Sigmoid colon (tissue), 4 donors: ENCODE results near the gene FAM180B.

Experiments
- EP300 ChIP-seq, 4 donors: sonication (generic); formaldehyde crosslinking; IDR thresholded peaks; one replicate each; pipeline ENCODE4 v1.6.1; 2017; ENCODE audit warnings: antibody characterized with exemption in 4 of 4
- POLR2A ChIP-seq, 2 donors: fragments of 450-650 bp; IDR thresholded peaks; one replicate each; pipeline ENCODE4 v1.6.1; 2016; ENCODE audit warnings: antibody characterized with exemption in 2 of 2, mild to moderate bottlenecking in 2 of 2, moderate library complexity in 2 of 2
- TF ChIP-seq, protein P1 (sequence below), 4 experiments: fragments of 450-650 bp in 3 of 4; fragments of 200-600 bp in 1 of 4; IDR thresholded peaks; one replicate each; pipeline ENCODE4 v1.5.1; 2016 to 2019; ENCODE audit warnings: antibody characterized with exemption in 4 of 4, mild to moderate bottlenecking in 3 of 4, moderate library complexity in 2 of 4

- TF ChIP-seq POLR2A (IDR thresholded peaks at IDR 0.05) (no peak), EP300 (IDR thresholded peaks at IDR 0.05) (no peak)
- TF ChIP-seq, protein P1, sequence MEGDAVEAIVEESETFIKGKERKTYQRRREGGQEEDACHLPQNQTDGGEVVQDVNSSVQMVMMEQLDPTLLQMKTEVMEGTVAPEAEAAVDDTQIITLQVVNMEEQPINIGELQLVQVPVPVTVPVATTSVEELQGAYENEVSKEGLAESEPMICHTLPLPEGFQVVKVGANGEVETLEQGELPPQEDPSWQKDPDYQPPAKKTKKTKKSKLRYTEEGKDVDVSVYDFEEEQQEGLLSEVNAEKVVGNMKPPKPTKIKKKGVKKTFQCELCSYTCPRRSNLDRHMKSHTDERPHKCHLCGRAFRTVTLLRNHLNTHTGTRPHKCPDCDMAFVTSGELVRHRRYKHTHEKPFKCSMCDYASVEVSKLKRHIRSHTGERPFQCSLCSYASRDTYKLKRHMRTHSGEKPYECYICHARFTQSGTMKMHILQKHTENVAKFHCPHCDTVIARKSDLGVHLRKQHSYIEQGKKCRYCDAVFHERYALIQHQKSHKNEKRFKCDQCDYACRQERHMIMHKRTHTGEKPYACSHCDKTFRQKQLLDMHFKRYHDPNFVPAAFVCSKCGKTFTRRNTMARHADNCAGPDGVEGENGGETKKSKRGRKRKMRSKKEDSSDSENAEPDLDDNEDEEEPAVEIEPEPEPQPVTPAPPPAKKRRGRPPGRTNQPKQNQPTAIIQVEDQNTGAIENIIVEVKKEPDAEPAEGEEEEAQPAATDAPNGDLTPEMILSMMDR (IDR thresholded peaks at IDR 0.05), result no peak
Measured at GRCh38 chr11:47569646-47570045, 16.8 kb upstream of the FAM180B start.
